ENCODE results near the gene RANBP1. TPM values are rescaled to one million over a fixed set of nuclear protein-coding genes. Genes with fewer than 3 reads are reported as not detected.

RANBP1 gene
- total RNA-seq, 1 donor from 2014 or later: 32.7 TPM

GRCh38 chr22:20142711-20143621 is 27.1 kb downstream of the RANBP1 start:
- intact Hi-C loops (cut with DNase I): no loop called here
- ATAC-seq (ENCODE audit: poor library complexity): no peak
- no peak for DNase-seq

GRCh38 chr22:20143883-20144665 is 28.2 kb downstream of the RANBP1 start:
- intact Hi-C loops (cut with DNase I): no loop called here
- DNase-seq (no peak), ATAC-seq (ENCODE audit: poor library complexity) (no peak)

- intact Hi-C loops (cut with DNase I): no loop called here
- ATAC-seq (ENCODE audit: poor library complexity) (no peak), DNase-seq (no peak)
Observed at GRCh38 chr22:20145206-20145831, 29.4 kb downstream of the RANBP1 start.

GRCh38 chr22:20145832-20146223 is 29.9 kb downstream of the RANBP1 start:
- ATAC-seq (ENCODE audit: poor library complexity) (no peak), DNase-seq (no peak)
- intact Hi-C loops (cut with DNase I): no loop called here

GRCh38 chr22:20146777-20147176 is 30.9 kb downstream of the RANBP1 start:
- no peak for ATAC-seq (ENCODE audit: poor library complexity)
- intact Hi-C loops (cut with DNase I): no loop called here
- no peak for DNase-seq

- intact Hi-C loops (cut with DNase I): no loop called here
- no peak for DNase-seq
- no peak for ATAC-seq (ENCODE audit: poor library complexity)
Observed at GRCh38 chr22:20147237-20147988, 31.5 kb downstream of the RANBP1 start.

- intact Hi-C loops (cut with DNase I): no loop called here
- no peak for ATAC-seq (ENCODE audit: poor library complexity)
Observed at GRCh38 chr22:20148414-20148813, 32.5 kb downstream of the RANBP1 start.

GRCh38 chr22:20149257-20150250 is 33.6 kb downstream of the RANBP1 start:
- ATAC-seq (ENCODE audit: poor library complexity): no peak
- intact Hi-C loops (cut with DNase I): no loop called here
- DNase-seq: no peak

More at GRCh38 chr22:20148414-20148813, 32.5 kb downstream of the RANBP1 start:
- no peak for DNase-seq

GRCh38 chr22:20150381-20151275 is 34.7 kb downstream of the RANBP1 start, which contains the start of gene CCDC188:
Gene CCDC188, minus strand, starts transcription at chr22:20151055. Its CDS starts 69 bp downstream, at chr22:20150986.
- intact Hi-C loops (cut with DNase I): no loop called here
- ATAC-seq (ENCODE audit: poor library complexity): no peak
- no peak for DNase-seq

GRCh38 chr22:20151276-20151588 is 35.3 kb downstream of the RANBP1 start:
- intact Hi-C loops (cut with DNase I): no loop called here
- no peak for ATAC-seq (ENCODE audit: poor library complexity)
- DNase-seq: no peak

GRCh38 chr22:20152464-20152890 is 36.6 kb downstream of the RANBP1 start:
- intact Hi-C loops (cut with DNase I): no loop called here
- ATAC-seq (ENCODE audit: poor library complexity): no peak
- DNase-seq: no peak

GRCh38 chr22:20153945-20154344 is 38.0 kb downstream of the RANBP1 start:
- intact Hi-C loops (cut with DNase I): no loop called here
- ATAC-seq (ENCODE audit: poor library complexity) (no peak), DNase-seq (no peak)

GRCh38 chr22:20154602-20155187 is 38.8 kb downstream of the RANBP1 start:
- ATAC-seq (ENCODE audit: poor library complexity) (no peak), DNase-seq (no peak)
- intact Hi-C loops (cut with DNase I): loop anchor here (5.0 kb wide), 1 partner anchor 113 kb away; the partner anchor contains the start of gene RTN4R

- intact Hi-C loops (cut with DNase I): loop anchor here (5.0 kb wide), 1 partner anchor 112 kb away; the partner anchor contains the start of gene RTN4R
- DNase-seq (peak; percentile 71), ATAC-seq (ENCODE audit: poor library complexity) (peak; percentile 21)
Observed at GRCh38 chr22:20155330-20156041, 39.6 kb downstream of the RANBP1 start.

- intact Hi-C loops (cut with DNase I): loop anchor here (5.0 kb wide), 1 partner anchor 111 kb away; the partner anchor contains the start of gene RTN4R
- DNase-seq (no peak), ATAC-seq (ENCODE audit: poor library complexity) (no peak)
Observed at GRCh38 chr22:20156042-20156389, 40.1 kb downstream of the RANBP1 start.
